ENCODE results near the gene NPTN.
A peak's percentile ranks its signal among the peaks of the same experiment; 100 is the strongest.

NPTN gene

DNA sequence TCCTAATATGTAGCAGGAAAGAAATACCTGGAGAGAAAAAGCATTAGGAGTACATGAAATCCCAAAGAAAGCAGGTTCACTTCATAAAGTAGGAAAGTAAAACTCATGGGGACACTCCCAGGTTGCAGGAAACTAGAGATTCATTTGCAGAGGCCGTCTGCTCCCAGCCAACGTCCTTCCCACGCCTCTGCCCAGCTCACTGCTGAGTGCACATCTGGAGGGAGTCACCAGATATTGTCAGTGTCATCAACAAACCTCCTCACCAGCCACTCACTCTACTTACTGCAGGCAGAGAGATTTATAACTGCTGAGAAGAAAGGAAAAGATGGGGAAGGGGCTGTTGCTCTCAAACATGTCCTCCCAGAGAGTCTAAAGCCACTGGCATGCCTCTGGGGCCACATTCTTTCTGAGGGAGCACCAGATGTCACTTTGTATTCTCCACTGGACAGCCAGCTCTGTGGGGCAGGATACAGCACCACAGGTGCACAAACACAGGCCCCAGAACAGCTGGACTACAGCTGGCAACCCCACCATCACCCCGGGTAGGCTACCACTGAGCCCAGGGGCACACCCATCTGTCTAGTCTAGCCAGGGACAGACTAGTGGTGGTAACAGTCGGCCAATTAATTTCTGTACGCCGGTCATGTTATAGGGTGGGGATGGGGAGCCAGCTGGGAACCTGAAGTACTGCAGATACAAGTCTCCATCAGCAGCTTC lies 64.5 kb downstream of the NPTN start:
- H3K4me2 ChIP-seq (ENCODE audit: low read length): no peak overlapping the region
- no peaks in the 10 kb centered on the region for H3K27me3 ChIP-seq (ENCODE audit: control insufficient read depth, insufficient read depth, low read length)
- no peaks in the 10 kb centered on the region for H3K79me2 ChIP-seq
- TF ChIP-seq, protein P1, sequence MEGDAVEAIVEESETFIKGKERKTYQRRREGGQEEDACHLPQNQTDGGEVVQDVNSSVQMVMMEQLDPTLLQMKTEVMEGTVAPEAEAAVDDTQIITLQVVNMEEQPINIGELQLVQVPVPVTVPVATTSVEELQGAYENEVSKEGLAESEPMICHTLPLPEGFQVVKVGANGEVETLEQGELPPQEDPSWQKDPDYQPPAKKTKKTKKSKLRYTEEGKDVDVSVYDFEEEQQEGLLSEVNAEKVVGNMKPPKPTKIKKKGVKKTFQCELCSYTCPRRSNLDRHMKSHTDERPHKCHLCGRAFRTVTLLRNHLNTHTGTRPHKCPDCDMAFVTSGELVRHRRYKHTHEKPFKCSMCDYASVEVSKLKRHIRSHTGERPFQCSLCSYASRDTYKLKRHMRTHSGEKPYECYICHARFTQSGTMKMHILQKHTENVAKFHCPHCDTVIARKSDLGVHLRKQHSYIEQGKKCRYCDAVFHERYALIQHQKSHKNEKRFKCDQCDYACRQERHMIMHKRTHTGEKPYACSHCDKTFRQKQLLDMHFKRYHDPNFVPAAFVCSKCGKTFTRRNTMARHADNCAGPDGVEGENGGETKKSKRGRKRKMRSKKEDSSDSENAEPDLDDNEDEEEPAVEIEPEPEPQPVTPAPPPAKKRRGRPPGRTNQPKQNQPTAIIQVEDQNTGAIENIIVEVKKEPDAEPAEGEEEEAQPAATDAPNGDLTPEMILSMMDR (IDR thresholded peaks at IDR 0.05): no peak
- H3K36me3 ChIP-seq (ENCODE audit: control insufficient read depth, insufficient read depth, low read length): no peaks in the 10 kb centered on the region
- H3K27ac ChIP-seq: no peak overlapping the region
- no peak overlapping the region for H3K4me3 ChIP-seq (ENCODE audit: low read depth, low read length)
- no peak overlapping the region for H3K9ac ChIP-seq
- no peak overlapping the region for H2AFZ ChIP-seq
- H3K9me3 ChIP-seq (ENCODE audit: control insufficient read depth, low read length): no peaks in the 10 kb centered on the region
- no peaks in the 10 kb centered on the region for H3K4me1 ChIP-seq

DNA sequence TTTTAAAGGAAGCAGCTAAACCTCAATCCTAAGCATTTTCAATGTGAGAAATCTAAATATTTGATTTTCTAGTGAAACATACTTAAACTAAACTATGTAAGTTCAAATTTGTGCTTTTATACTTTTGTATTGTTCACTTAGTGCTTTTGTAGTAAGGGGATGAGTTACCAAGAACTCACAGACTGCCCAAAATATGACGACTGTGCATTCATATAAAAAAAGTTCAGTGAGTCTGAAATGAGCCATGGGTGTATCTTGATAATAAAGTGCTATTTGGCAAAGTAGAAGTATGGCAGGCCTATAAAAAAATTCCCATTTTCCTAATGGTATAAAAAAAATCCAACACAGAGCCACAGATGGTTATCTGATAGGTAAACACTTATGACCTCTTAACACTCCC lies 66.2 kb downstream of the NPTN start:
- Histone ChIP-seq H3K4me2 (ENCODE audit: low read length) (no peak overlapping the region), H3K9me3 (ENCODE audit: control insufficient read depth, low read length) (no peaks in the 10 kb centered on the region), H3K4me3 (ENCODE audit: low read depth, low read length) (no peak overlapping the region), H3K36me3 (ENCODE audit: control insufficient read depth, insufficient read depth, low read length) (no peaks in the 10 kb centered on the region), H3K4me1 (no peaks in the 10 kb centered on the region), H3K79me2 (no peaks in the 10 kb centered on the region), H3K9ac (no peak overlapping the region), H2AFZ (no peak overlapping the region), H3K27me3 (ENCODE audit: control insufficient read depth, insufficient read depth, low read length) (no peaks in the 10 kb centered on the region), H3K27ac (no peak overlapping the region)
- TF ChIP-seq, protein P1 (IDR thresholded peaks at IDR 0.05): no peak

DNA sequence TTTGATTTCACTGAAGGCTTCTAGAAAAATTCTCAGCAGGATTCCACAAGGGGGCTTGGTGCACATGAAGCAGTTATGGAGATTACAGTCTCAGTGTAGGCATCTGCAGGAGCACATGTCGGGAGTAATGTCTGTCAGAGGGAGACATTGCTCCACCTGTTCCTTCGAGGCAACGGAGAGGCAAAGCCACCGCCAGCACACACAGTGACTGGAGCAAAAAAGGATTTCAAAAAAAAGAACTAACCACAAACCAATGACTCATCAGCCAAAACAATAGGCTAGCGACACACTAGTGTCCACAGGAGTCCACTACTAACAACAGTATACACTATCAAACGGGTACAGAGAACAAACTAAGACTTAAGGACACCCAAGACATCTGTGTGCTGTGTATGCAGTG lies 68.9 kb downstream of the NPTN start:
- Histone ChIP-seq H3K36me3 (ENCODE audit: control insufficient read depth, insufficient read depth, low read length) (no peaks in the 10 kb centered on the region), H3K4me1 (no peaks in the 10 kb centered on the region), H3K9ac (no peak overlapping the region), H3K4me3 (ENCODE audit: low read depth, low read length) (no peak overlapping the region), H3K4me2 (ENCODE audit: low read length) (no peak overlapping the region), H2AFZ (no peak overlapping the region), H3K79me2 (no peaks in the 10 kb centered on the region), H3K27ac (no peak overlapping the region), H3K9me3 (ENCODE audit: control insufficient read depth, low read length) (no peaks in the 10 kb centered on the region), H3K27me3 (ENCODE audit: control insufficient read depth, insufficient read depth, low read length) (no peaks in the 10 kb centered on the region)
- TF ChIP-seq, protein P1 (IDR thresholded peaks at IDR 0.05): no peak

DNA sequence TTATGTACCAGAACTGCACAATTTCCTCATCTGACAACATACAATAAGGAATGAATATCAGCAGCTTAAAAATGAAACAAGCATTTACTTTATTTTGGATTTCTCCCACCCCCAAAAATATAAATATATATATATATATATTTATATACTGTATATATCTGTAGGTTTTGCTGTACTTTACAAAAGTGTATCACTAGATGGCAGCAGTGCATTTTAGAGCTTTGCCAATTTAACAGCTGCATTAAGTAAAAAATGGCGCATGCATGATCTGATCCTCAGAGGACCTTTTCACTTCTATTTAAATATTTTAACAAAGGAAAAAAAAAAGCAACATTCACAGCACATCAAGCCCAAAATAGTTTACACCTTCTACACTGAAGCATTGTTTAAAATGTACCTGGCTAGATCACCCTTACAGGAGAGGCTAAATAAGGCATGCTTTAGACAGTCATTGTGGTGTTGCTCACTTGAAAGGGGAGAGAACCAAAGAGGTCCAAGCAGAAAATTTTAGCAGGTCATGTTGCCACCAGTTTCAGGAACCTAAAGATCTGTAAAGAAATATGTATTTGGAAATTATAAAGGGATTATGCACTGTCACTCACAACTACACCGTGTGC lies 72.6 kb downstream of the NPTN start:
- TF ChIP-seq, protein P1 (IDR thresholded peaks at IDR 0.05): peak; percentile 11
- H3K27me3 ChIP-seq (ENCODE audit: control insufficient read depth, insufficient read depth, low read length): no peaks in the 10 kb centered on the region
- no peaks in the 10 kb centered on the region for H3K9me3 ChIP-seq (ENCODE audit: control insufficient read depth, low read length)
- H3K4me1 ChIP-seq: no peaks in the 10 kb centered on the region
- H2AFZ ChIP-seq: no peak overlapping the region
- no peak overlapping the region for H3K4me3 ChIP-seq (ENCODE audit: low read depth, low read length)
- no peaks in the 10 kb centered on the region for H3K36me3 ChIP-seq (ENCODE audit: control insufficient read depth, insufficient read depth, low read length)
- no peak overlapping the region for H3K27ac ChIP-seq
- H3K79me2 ChIP-seq: no peaks in the 10 kb centered on the region
- H3K9ac ChIP-seq: no peak overlapping the region
- H3K4me2 ChIP-seq (ENCODE audit: low read length): no peak overlapping the region

DNA sequence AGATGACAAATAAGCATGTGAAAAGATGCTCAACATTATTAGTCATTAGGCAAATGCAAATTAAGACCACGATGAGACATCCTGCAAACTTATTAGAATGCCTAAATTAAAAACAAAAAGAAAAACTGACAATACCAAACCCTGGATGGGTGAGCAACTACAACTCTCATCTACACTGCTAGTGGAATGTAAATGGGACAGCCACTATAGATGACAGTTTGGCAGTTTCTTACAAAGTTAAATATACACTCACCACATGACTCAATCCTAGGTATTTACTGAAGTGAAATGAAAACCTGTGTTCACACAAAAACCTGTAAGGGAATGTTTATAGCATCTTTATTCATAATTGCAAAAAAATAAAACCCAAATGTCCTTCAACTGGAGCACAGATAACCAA lies 74.7 kb downstream of the NPTN start:
- Histone ChIP-seq H3K9ac (no peak overlapping the region), H2AFZ (no peak overlapping the region), H3K79me2 (no peaks in the 10 kb centered on the region), H3K27ac (no peak overlapping the region), H3K4me1 (no peaks in the 10 kb centered on the region), H3K27me3 (ENCODE audit: control insufficient read depth, insufficient read depth, low read length) (no peaks in the 10 kb centered on the region), H3K9me3 (ENCODE audit: control insufficient read depth, low read length) (no peaks in the 10 kb centered on the region), H3K4me2 (ENCODE audit: low read length) (no peak overlapping the region), H3K4me3 (ENCODE audit: low read depth, low read length) (no peak overlapping the region), H3K36me3 (ENCODE audit: control insufficient read depth, insufficient read depth, low read length) (no peaks in the 10 kb centered on the region)
- TF ChIP-seq, protein P1 (IDR thresholded peaks at IDR 0.05): no peak
